Thyroid gland (tissue), 4 donors: ENCODE data around the gene SPDEF.

Experiments
- POLR2A ChIP-seq, 2 donors: fragments of 450-650 bp; IDR thresholded peaks; one replicate each; pipeline ENCODE4 v1.6.1; 2017; ENCODE audit warnings: antibody characterized with exemption in 2 of 2, mild to moderate bottlenecking in 2 of 2, moderate library complexity in 1 of 2
- TF ChIP-seq, protein P1 (sequence below), 6 experiments: fragments of 200-600 bp in 3 of 6; fragments of 450-650 bp in 3 of 6; sonication (generic) in 3 of 6; IDR thresholded peaks; one replicate each; pipeline ENCODE4 v1.5.1; 2016 to 2019; ENCODE audit warnings: antibody characterized with exemption in 6 of 6, mild to moderate bottlenecking in 2 of 6, inconsistent platforms in 1 of 6, moderate library complexity in 1 of 6

DNA sequence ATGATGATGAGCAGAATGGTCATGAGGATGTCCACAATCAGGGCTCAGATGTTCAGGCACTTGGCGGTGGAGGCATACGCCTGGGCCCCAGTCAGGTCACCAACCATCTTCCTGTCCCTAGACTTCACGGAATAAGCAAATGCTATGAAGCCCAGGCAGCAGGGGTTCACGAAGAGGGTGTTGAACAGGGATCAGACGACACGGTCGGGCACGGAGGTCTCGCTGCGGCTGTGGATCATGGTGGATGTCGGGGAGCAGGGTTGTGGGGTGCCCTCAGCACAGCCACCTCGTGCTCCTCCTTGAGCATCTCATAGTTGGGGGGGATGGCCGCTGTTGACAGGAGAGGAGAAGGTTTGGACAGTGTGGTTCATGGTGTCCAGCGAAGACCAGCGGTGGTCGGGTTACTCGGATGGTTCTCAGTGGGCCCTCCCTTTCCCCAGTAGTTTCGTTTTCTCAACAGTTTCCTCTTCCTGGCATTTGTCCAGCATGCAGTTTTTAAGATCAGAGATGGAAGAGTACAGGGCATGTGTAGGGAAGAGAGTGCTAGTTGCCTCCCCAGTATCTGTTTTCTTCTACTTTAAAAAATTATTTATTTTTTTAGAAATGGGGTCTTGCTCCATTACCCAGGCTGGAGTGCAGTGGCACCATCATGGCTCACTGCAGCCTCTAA lies 20.3 kb upstream of the SPDEF start:
- TF ChIP-seq, protein P1, sequence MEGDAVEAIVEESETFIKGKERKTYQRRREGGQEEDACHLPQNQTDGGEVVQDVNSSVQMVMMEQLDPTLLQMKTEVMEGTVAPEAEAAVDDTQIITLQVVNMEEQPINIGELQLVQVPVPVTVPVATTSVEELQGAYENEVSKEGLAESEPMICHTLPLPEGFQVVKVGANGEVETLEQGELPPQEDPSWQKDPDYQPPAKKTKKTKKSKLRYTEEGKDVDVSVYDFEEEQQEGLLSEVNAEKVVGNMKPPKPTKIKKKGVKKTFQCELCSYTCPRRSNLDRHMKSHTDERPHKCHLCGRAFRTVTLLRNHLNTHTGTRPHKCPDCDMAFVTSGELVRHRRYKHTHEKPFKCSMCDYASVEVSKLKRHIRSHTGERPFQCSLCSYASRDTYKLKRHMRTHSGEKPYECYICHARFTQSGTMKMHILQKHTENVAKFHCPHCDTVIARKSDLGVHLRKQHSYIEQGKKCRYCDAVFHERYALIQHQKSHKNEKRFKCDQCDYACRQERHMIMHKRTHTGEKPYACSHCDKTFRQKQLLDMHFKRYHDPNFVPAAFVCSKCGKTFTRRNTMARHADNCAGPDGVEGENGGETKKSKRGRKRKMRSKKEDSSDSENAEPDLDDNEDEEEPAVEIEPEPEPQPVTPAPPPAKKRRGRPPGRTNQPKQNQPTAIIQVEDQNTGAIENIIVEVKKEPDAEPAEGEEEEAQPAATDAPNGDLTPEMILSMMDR (IDR thresholded peaks at IDR 0.05) = no peak
- TF ChIP-seq POLR2A (IDR thresholded peaks at IDR 0.05) = no peak
